CD4-positive, alpha-beta memory T cell (primary cell): ENCODE measurements around the gene RETREG1. TPM values are rescaled to one million over a fixed set of nuclear protein-coding genes. Genes with fewer than 3 reads are reported as not detected.
"Not testable (repeated sequence)": the region's sequence is repeated elsewhere in the genome, so short reads cannot be mapped to it uniquely, and the experiment has no call there.

ENCODE experiments used
- CTCF ChIA-PET: fragments of 350-600 bp; sonication (Branson Sonifier 250); formaldehyde crosslinking; loops from one replicate; lab custom pipeline; 2021; ENCODE audit warnings: inconsistent platforms; ENCODE audit not compliant: partially characterized antibody; lab: Charles Lee
- POLR2A ChIA-PET: fragments of 350-600 bp; sonication (Branson Sonifier 250); formaldehyde crosslinking; loops from one replicate; lab custom pipeline; 2021; ENCODE audit not compliant: partially characterized antibody; lab: Charles Lee
- DNase-seq, 5 donors: peaks; one replicate each; pipeline versions ENCODE4 v3.0.0 to v3.0.0-alpha.2; 2020 to 2022; ENCODE audit warnings: mixed read lengths in 1 of 5
- H3K27ac ChIP-seq: one replicate; pipeline ENCODE4 v1.7.0; 2013; ENCODE audit warnings: low read depth, low read length
- H3K27me3 ChIP-seq: 2 replicates; pipeline ENCODE4 v1.7.0; 2013; ENCODE audit warnings: mild to moderate bottlenecking, low read length, moderate library complexity; ENCODE audit not compliant: insufficient read depth
- H3K36me3 ChIP-seq: 2 replicates; pipeline ENCODE4 v1.7.0; 2013; ENCODE audit warnings: mild to moderate bottlenecking, low read length, moderate library complexity; ENCODE audit not compliant: insufficient read depth
- H3K4me1 ChIP-seq: 2 replicates; pipeline ENCODE4 v1.7.0; 2013; ENCODE audit warnings: mild to moderate bottlenecking, low read length, moderate library complexity; ENCODE audit not compliant: insufficient read depth
- H3K4me3 ChIP-seq, 2 donors: one replicate each; pipeline ENCODE4 v1.7.0; 2013; ENCODE audit warnings: low read length in 2 of 2, mild to moderate bottlenecking in 1 of 2
- H3K9me3 ChIP-seq, 2 donors: one replicate each; pipeline ENCODE4 v1.7.0; 2013; ENCODE audit warnings: low read length in 2 of 2, control low read depth in 1 of 2; ENCODE audit not compliant: control insufficient read depth in 1 of 2
- H3K27ac Mint-ChIP-seq, 7 donors: one replicate each; pipeline ENCODE4 v1.8.0; 2020 to 2021; ENCODE audit warnings: mixed read lengths in 7 of 7, mild to moderate bottlenecking in 6 of 7, inconsistent platforms in 3 of 7, moderate library complexity in 3 of 7
- H3K27me3 Mint-ChIP-seq, 2 donors: one replicate each; pipeline ENCODE4 v1.8.0; 2020 to 2021; ENCODE audit warnings: mixed read lengths in 2 of 2
- H3K36me3 Mint-ChIP-seq, 2 donors: one replicate each; pipeline ENCODE4 v1.8.0; 2020 to 2021; ENCODE audit warnings: mixed read lengths in 2 of 2, inconsistent platforms in 1 of 2, mild to moderate bottlenecking in 1 of 2
- H3K4me1 Mint-ChIP-seq, 4 donors: one replicate each; pipeline ENCODE4 v1.8.0; 2020 to 2021; ENCODE audit warnings: mixed read lengths in 4 of 4, mild to moderate bottlenecking in 1 of 4
- H3K4me3 Mint-ChIP-seq, 8 donors: one replicate each; pipeline ENCODE4 v1.8.0; 2020 to 2021; ENCODE audit warnings: mixed read lengths in 8 of 8, mild to moderate bottlenecking in 7 of 8, moderate library complexity in 6 of 8, inconsistent platforms in 3 of 8
- H3K9me3 Mint-ChIP-seq, 8 donors: one replicate each; pipeline ENCODE4 v1.8.0; 2020 to 2021; ENCODE audit warnings: mixed read lengths in 8 of 8, mild to moderate bottlenecking in 5 of 8, inconsistent platforms in 3 of 8, moderate library complexity in 1 of 8
- intact Hi-C: fragments of 100-400 bp; cut with micrococcal nuclease; formaldehyde crosslinking; loops from one replicate; pipeline ENCODE4 v1.15.1; 2023
- polyA plus RNA-seq, 2 donors: library from polyadenylated mRNA; unstranded; fragments of 300-500 nt; fragmentation: Illumina TruSeq; gene quantifications; one replicate each; pipeline ENCODE4 v1.2.3, GENCODE V29; 2021
- total RNA-seq, 2 experiments: library from RNA; stranded (reverse); gene quantifications; one replicate each; pipeline ENCODE4 v1.2.3, GENCODE V29; 2021

RETREG1 gene
- total and polyA plus RNA-seq, 4 experiments from 2014 or later = 26.6 to 79.5 (median 49.3) TPM

GRCh38 chr5:16548812-16549211 is 68.0 kb downstream of the RETREG1 start:
- peaks cover 0 to 2% (median 0%) of the 10 kb centered on the region in 8 donors for H3K9me3 Mint-ChIP-seq
- H3K9me3 ChIP-seq = no peaks in the 10 kb centered on the region
- ChIA-PET CTCF (interaction anchor here (0.7 to 1.4 kb wide), 3 partner anchors 15 to 117 kb away, joined by 3 to 4 read pairs (median 3); no protein-coding TSS in a partner anchor), POLR2A (no interaction called here)
- no peak overlapping the region for H3K4me3 Mint-ChIP-seq
- H3K4me1 ChIP-seq = no peaks in the 10 kb centered on the region
- no peaks in the 10 kb centered on the region for H3K36me3 ChIP-seq
- no peaks in the 10 kb centered on the region for H3K27me3 ChIP-seq
- peaks cover 2 to 13% of the 10 kb centered on the region in 2 donors for H3K36me3 Mint-ChIP-seq
- no peak for DNase-seq
- intact Hi-C loops = no loop called here
- H3K4me1 Mint-ChIP-seq = peaks cover 14 to 84% (median 27%) of the 10 kb centered on the region in 4 donors
- H3K27ac Mint-ChIP-seq = no peak overlapping the region
- H3K27ac ChIP-seq = no peak overlapping the region
- no peak overlapping the region for H3K4me3 ChIP-seq
- no peaks in the 10 kb centered on the region for H3K27me3 Mint-ChIP-seq

GRCh38 chr5:16548115-16548514 is 68.7 kb downstream of the RETREG1 start:
- intact Hi-C loops = no loop called here
- peaks cover 16 to 89% (median 28%) of the 10 kb centered on the region in 4 donors for H3K4me1 Mint-ChIP-seq

GRCh38 chr5:16547200-16547842 is 69.5 kb downstream of the RETREG1 start:
- Histone ChIP-seq H3K4me1 (peaks cover 6% of the 10 kb centered on the region), H3K9me3 (no peaks in the 10 kb centered on the region), H3K27me3 (no peaks in the 10 kb centered on the region), H3K27ac (no peak overlapping the region), H3K36me3 (no peaks in the 10 kb centered on the region), H3K4me3 (no peak overlapping the region)
- ChIA-PET CTCF (interaction anchor here (1.0 to 1.4 kb wide), 3 partner anchors 8 to 39 kb away, joined by 3 to 4 read pairs (median 3); no protein-coding TSS in a partner anchor), POLR2A (no interaction called here)
- no peak for DNase-seq
- intact Hi-C loops = no loop called here
- no peak overlapping the region for H3K4me3 Mint-ChIP-seq
- no peaks in the 10 kb centered on the region for H3K27me3 Mint-ChIP-seq
- H3K9me3 Mint-ChIP-seq = peaks cover 0 to 2% (median 0%) of the 10 kb centered on the region in 8 donors
- H3K4me1 Mint-ChIP-seq = peaks cover 16 to 89% (median 26%) of the 10 kb centered on the region in 4 donors
- no peak overlapping the region for H3K27ac Mint-ChIP-seq
- peaks cover 0 to 9% of the 10 kb centered on the region in 2 donors for H3K36me3 Mint-ChIP-seq

More at GRCh38 chr5:16548115-16548514, 68.7 kb downstream of the RETREG1 start:
- H3K9me3 ChIP-seq = no peaks in the 10 kb centered on the region
- peaks cover 0 to 2% (median 0%) of the 10 kb centered on the region in 8 donors for H3K9me3 Mint-ChIP-seq
- no peaks in the 10 kb centered on the region for H3K27me3 ChIP-seq
- H3K4me3 ChIP-seq = no peak overlapping the region
- no peaks in the 10 kb centered on the region for H3K4me1 ChIP-seq
- DNase-seq = no peak
- no peak overlapping the region for H3K27ac ChIP-seq
- H3K36me3 ChIP-seq = no peaks in the 10 kb centered on the region
- H3K27me3 Mint-ChIP-seq = no peaks in the 10 kb centered on the region
- H3K36me3 Mint-ChIP-seq = peaks cover 2 to 13% of the 10 kb centered on the region in 2 donors
- CTCF ChIA-PET = interaction anchor here (1.0 to 1.4 kb wide), 3 partner anchors 9 to 38 kb away, joined by 3 to 4 read pairs (median 3); no protein-coding TSS in a partner anchor
- POLR2A ChIA-PET = no interaction called here
- no peak overlapping the region for H3K4me3 Mint-ChIP-seq
- no peak overlapping the region for H3K27ac Mint-ChIP-seq

GRCh38 chr5:16546732-16547131 is 70.1 kb downstream of the RETREG1 start:
- peaks cover 22 to 89% (median 30%) of the 10 kb centered on the region in 4 donors for H3K4me1 Mint-ChIP-seq

GRCh38 chr5:16544607-16545374 is 72.0 kb downstream of the RETREG1 start:
- H3K4me3 Mint-ChIP-seq = no peak overlapping the region
- intact Hi-C loops = no loop called here
- DNase-seq = no peak

More at GRCh38 chr5:16546732-16547131, 70.1 kb downstream of the RETREG1 start:
- no peak for DNase-seq
- Histone ChIP-seq H3K4me1 (peaks cover 9% of the 10 kb centered on the region), H3K36me3 (no peaks in the 10 kb centered on the region), H3K9me3 (no peaks in the 10 kb centered on the region), H3K4me3 (no peak overlapping the region), H3K27ac (no peak overlapping the region), H3K27me3 (no peaks in the 10 kb centered on the region)
- Mint-ChIP-seq H3K27me3 (no peaks in the 10 kb centered on the region), H3K4me3 (peak overlapping the region in 1 of 8 donors; percentile 54), H3K9me3 (peaks cover 0 to 2% (median 0%) of the 10 kb centered on the region in 8 donors), H3K36me3 (peaks cover 0 to 10% of the 10 kb centered on the region in 2 donors), H3K27ac (no peak overlapping the region)
- intact Hi-C loops = no loop called here
- POLR2A ChIA-PET = no interaction called here
- CTCF ChIA-PET = no interaction called here

GRCh38 chr5:16543206-16543605 is 73.6 kb downstream of the RETREG1 start:
- H3K27ac ChIP-seq, H3K27me3 Mint-ChIP-seq, H3K27me3 ChIP-seq, POLR2A ChIA-PET, DNase-seq, H3K9me3 Mint-ChIP-seq, H3K36me3 ChIP-seq, H3K4me3 ChIP-seq, intact Hi-C loops, H3K27ac Mint-ChIP-seq, H3K9me3 ChIP-seq: not testable (repeated sequence)
- Mint-ChIP-seq H3K36me3 (peaks cover 0 to 23% of the 10 kb centered on the region in 2 donors), H3K4me3 (peak overlapping the region in 1 of 8 donors; percentile 52), H3K4me1 (peaks cover 25 to 89% (median 41%) of the 10 kb centered on the region in 4 donors)
- peaks cover 13% of the 10 kb centered on the region for H3K4me1 ChIP-seq
- CTCF ChIA-PET = interaction anchor here (1.8 kb wide), 1 partner anchor 124 kb away, joined by 4 read pairs; no protein-coding TSS in a partner anchor

More at GRCh38 chr5:16544607-16545374, 72.0 kb downstream of the RETREG1 start:
- H3K27me3 Mint-ChIP-seq = no peaks in the 10 kb centered on the region
- Histone ChIP-seq H3K36me3 (no peaks in the 10 kb centered on the region), H3K9me3 (no peaks in the 10 kb centered on the region), H3K4me3 (no peak overlapping the region), H3K27ac (no peak overlapping the region), H3K4me1 (peaks cover 13% of the 10 kb centered on the region), H3K27me3 (no peaks in the 10 kb centered on the region)
- ChIA-PET POLR2A (no interaction called here), CTCF (interaction anchor here (0.6 to 1.3 kb wide), 4 partner anchors 11 to 120 kb away, joined by 3 to 4 read pairs (median 3); no protein-coding TSS in a partner anchor)
- peaks cover 0 to 15% of the 10 kb centered on the region in 2 donors for H3K36me3 Mint-ChIP-seq
- peaks cover 0 to 4% (median 0%) of the 10 kb centered on the region in 8 donors for H3K9me3 Mint-ChIP-seq
- no peak overlapping the region for H3K27ac Mint-ChIP-seq
- peaks cover 25 to 89% (median 39%) of the 10 kb centered on the region in 4 donors for H3K4me1 Mint-ChIP-seq
